T47D (cell line): Measurements from ENCODE around the gene AGPAT2.
A peak's percentile ranks its signal among the peaks of the same experiment; 100 is the strongest.

Experiments
- DNase-seq, 2 experiments: peaks; one replicate each; pipeline versions ENCODE4 v3.0.0 to v3.0.0-alpha.2; 2011 to 2012; ENCODE audit warnings: low read depth in 1 of 2, low spot score in 1 of 2
- JUND ChIP-seq: IDR thresholded peaks from 2 replicates; pipeline ENCODE4 v1.6.1; 2012; ENCODE audit warnings: low read depth
- in situ Hi-C: cut with HindIII; loops from 2 replicates; pipeline ENCODE4 v1.10.0; 2016; ENCODE audit warnings: low sequenced_read_pairs, low pct_unique_long_range_greater_than_20kb

AGPAT2 gene

DNA sequence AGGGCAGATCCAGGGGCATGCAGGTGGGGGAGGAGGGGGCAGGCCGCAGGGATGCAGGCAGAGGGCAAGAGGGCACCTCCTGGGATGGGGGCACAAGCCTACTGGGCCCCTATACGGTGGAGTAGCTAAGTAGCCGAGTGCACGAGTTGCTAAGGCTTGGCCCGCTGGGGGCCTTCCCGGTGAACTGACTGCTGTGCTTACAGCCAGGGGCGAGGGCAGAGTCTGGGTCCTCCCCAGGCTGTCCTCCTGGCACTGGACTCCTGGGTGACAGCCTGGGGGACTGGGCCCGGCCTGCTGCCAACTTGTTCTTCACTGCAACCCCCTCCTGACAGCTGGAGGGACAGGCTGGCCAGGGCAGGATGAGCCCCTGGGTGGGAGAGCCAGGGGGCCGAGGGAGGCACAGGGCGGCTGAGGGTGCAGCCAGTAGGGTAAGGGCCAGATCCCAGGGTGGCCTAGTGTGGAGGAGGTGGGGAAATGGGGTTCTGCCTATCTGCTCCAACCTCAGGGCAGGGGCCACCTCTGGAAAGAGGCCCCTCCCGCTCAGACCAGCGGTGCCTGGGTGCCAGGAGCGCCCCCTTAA, 26.2 kb downstream of the AGPAT2 start:
- no peak for TF ChIP-seq JUND
- no peak for DNase-seq
- in situ Hi-C loops, result no loop called here

DNA sequence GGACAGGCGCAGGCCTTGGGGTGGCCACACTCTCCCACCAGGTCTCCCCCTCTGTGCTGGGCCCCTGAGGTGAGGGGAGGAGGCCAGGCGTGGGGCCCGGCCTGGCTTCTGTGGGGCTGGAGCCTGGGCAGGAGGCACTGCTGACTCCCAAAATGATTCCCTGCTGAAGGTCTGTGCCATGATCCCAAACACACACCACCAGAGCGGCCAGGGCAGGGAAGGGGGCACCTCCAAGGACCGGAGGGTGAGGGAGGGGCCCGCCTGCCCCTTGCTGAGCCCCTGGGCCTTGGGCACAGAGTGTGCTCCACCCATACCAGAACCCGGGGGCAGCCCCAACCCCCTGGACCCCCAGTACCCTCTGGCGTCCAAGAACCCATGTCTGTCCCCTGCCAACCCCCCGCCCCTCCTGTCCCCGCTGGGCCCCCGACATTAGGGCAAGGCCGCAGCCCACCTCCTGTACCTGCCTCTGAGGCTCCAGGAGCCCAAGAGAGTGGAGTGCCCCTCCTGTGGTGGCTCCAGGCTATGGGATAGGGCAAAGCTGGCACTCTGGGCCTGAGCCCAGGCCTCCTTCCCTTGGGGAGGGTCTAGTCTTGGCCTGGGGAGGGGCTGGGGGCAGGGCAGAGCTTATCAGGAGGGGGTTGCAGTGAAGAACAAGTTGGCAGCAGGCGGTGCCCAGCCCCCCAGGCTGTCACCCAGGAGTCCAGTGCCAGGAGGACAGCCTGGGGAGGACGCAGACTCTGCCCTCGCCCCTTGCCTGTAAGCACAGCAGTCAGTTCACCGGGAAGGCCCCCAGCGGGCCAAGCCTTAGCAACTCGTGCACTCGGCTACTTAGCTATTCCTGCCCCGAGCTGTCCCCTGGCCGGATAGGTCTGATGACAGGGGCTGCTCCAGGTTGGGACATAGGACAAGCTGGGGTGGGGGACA, 27.1 kb downstream of the AGPAT2 start:
- in situ Hi-C loops, result no loop called here
- no peak for DNase-seq
- no peak for TF ChIP-seq JUND

GRCh38 chr9:136658849-136659535, 28.3 kb downstream of the AGPAT2 start:
- no peak for TF ChIP-seq JUND
- no peak for DNase-seq
- in situ Hi-C loops, result no loop called here

DNA sequence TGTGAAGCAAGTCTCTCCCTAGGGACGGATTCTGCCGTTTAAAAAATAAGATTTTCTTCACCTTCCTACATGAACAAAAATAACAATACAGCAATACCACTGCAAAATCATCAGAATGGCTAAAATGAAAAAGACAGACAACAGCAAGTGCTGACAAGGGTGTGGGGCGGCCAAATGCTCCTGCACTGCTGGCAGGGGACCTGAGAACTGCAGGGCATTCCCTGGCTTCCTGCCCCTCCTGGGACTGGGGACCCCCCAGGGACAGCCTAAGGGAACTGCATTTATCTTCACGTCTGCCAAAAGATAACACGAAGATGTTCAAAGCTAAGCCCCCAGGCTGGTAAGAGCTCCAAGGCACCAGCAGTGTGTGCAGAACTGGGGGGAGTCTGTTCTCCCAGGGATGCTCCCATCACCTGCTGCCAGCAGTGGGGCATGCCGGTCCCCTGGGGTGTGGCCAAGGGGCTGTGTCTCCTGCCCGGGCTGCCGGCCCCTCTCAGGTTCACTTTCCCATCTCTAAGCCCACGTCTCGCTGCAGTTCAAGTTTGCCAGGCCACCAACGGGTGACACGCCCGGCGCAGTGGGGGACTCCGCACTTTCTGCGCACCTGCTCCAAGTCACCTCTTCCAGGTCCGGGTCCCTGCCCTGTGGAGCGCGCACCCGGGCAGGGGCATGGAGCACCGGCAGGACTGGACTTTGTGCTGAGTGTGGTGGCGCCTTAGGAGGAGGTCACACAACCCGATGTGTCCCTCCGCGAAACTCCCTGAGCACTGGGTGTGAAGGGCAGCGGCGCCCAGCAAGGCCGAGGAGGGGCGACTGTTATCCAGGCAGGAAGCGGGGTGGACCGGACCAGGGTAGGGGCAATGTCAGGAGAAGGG, 29.0 kb downstream of the AGPAT2 start:
- TF ChIP-seq JUND, result no peak
- DNase-seq, result peak in 1 of 2 experiments; percentile 30
- in situ Hi-C loops, result no loop called here

- DNase-seq, result no peak
- TF ChIP-seq JUND, result no peak
- in situ Hi-C loops, result no loop called here
These were observed 30.3 kb downstream of the AGPAT2 start for GRCh38 chr9:136656795-136657611.

DNA sequence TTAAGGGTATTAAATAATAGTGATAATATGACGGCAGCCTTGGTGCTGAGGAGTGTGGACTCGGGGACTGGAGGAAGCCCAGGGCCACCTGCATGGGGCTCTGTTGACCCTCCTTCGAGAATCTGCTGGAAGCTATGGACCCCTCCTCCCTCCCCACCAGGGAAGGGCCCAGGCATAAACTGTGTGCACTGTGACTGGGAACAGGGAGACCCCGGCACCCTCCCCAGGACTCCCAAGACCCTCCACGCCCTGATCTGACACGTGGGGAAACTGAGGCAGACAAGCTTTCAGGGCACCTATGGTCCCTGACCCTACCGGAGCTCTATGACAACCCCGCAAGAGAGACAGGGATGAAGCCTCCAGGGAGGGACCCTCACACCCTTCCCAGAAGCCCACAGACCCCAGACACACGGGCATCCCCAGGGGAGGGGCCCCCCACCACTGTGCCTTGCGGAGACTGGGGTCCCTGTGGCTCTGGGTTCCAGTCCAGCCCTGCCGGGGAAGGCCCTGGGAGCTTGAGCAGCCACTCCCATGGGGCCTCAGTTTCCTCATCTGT, 31.0 kb downstream of the AGPAT2 start:
- in situ Hi-C loops, result no loop called here
- TF ChIP-seq JUND, result no peak
- DNase-seq, result no peak

DNA sequence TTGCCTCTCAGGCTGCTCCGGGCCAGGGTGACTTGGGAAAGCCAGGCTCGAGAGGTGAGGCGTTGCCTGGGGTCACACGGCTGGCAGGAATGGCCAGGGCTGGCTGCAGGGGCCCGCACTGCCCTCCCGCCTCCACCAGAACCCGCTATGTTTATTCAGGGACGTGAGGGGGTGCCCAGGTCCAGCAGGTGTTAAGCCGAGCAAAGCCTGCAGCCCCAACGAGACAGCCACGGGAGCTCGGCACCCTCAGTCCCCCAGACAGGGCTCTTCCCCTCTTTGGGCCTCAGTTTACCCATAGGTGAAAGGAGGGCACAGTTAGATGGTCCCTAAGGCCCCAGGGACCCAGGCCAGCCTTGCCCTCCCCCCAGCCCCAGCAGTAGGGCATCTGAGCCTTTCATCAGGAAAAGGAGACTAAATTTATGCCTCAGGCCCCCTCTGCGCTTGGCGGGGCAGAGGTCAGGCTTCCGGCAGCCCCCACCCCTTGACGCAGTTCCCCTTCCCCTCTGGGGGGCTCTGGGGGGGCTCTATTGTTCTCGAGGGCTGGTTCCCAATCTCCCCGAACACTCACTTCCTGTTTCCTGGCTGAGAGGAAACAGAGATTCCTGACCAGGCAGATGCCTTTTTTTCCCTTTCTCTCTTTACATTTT, 31.6 kb downstream of the AGPAT2 start:
- DNase-seq, result no peak
- no peak for TF ChIP-seq JUND
- in situ Hi-C loops, result no loop called here

DNA sequence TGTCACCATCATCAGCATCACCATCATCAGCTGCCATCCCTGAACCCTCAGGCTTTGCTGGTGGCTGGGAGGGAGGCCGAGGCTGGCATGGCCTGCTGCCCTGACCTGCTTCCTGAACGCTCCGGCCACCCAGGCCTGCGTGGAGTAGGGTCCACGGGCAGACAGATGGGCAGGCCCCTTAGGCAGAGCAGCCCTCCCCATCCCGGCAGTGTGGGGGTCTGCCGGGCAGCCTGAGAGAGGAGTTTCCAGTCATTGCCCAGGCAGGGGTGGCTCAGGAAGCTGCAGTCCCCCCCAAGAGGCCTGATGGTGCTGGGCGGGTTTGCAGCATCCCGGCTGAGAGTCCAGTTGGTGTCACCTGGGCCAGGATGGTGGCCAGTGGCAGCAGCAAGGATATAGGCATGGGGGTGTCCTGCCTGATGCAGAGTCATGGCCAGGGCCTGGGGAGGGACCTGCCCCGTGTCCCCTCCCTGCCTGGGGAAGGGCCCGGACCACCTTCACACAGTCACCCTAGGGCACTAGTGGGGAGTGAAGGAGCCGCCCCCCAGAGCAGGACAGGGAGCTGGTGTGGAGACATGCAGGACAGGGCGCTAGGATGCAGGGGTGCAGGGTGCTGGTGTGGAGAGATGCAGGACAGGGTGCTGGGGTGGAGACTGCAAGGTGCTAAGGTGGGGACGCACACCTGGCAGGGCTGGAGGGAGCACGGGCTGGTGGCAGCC, 32.3 kb downstream of the AGPAT2 start:
- in situ Hi-C loops, result no loop called here
- DNase-seq, result no peak
- no peak for TF ChIP-seq JUND

GRCh38 chr9:136653323-136654079, 33.8 kb downstream of the AGPAT2 start:
- in situ Hi-C loops, result no loop called here
- DNase-seq, result no peak
- no peak for TF ChIP-seq JUND

- no peak for TF ChIP-seq JUND
- in situ Hi-C loops, result no loop called here
- no peak for DNase-seq
These were observed 35.4 kb downstream of the AGPAT2 start for GRCh38 chr9:136651860-136652259.
